CD4-positive, alpha-beta T cell treated with Interleukin-6 at 100 ng/mL for 8 hours (primary cell): Measurements from ENCODE around the gene TMEM47.

ENCODE experiments used
- DNase-seq: peaks from one replicate; pipeline ENCODE4 v3.0.0-alpha.2; 2020; ENCODE audit warnings: mixed read lengths, low spot score

Gene TMEM47

DNA sequence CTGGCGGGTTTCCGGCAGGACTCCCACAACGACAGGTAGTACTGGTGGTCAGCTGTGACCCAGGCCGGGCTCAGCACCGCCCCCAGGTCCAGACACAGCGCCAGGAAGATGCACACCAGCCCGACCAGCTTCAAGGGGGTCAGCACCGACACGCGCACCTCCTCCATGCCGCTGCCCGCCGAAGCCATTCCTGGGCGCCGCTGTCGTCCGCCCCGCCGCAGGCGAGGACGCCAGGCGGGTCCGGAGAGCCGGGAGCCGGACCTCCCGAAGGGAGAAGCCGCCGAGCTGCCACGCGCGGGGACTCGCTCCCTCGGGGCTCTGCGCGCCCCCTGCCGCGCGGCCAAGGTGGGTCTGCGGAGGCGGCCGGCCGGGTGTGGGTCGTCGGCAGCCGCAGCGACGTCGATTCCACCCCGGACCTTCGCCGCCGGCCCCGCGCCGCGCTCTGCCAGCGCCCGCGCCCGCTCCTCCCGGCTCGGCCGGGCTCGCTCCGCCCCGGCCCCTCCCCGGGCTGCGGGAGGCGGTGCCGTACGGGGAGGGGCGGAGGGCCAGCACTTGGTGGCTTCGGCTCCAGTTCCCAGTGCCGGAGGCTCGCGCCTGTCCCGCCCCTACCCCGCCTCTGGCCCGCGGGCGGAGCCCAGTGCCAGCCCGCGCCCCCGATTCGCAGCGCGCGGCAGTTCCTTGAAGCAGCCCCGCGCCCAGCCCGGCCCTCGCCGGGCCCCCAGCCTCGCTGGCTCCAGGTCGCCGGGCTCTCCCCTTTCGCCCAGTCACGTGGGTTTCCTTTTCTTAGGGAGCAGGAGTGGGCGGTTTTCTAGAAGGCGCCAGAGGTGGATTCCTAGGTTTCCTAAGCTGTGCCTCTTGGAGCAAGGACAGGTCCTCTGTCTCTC lies at the start of gene TMEM47:
TMEM47 (minus strand) TSS at position 444 of the 884 bp plus-strand sequence; CDS start at position 188, 256 bp downstream.
- DNase-seq: no peak

DNA sequence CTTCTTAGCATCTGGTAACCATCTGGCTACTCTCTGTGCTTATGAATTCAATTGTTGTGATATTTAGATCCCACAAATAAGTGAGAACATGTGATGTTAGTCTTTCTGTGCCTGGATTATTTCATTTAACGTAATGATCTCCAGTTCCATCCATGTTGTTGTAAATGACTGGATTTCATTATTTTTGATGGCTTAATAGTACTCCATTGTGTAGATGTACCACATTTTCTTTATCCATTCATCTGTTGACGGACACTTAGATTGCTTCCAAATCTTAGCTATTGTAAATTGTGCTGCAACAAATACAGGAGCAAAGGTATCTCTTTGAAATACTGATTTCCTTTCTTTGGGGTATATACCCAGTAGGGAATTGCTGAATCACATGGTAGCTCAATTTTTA lies 30.0 kb upstream of the TMEM47 start:
- no peak for DNase-seq

- DNase-seq: no peak
Measured at GRCh38 chrX:34659575-34659974, 2.5 kb upstream of the TMEM47 start.

- no peak for DNase-seq
Measured at GRCh38 chrX:34658326-34658725, 1.2 kb upstream of the TMEM47 start.

GRCh38 chrX:34657726-34658070 lies 613 bp upstream of the TMEM47 start:
- no peak for DNase-seq

DNA sequence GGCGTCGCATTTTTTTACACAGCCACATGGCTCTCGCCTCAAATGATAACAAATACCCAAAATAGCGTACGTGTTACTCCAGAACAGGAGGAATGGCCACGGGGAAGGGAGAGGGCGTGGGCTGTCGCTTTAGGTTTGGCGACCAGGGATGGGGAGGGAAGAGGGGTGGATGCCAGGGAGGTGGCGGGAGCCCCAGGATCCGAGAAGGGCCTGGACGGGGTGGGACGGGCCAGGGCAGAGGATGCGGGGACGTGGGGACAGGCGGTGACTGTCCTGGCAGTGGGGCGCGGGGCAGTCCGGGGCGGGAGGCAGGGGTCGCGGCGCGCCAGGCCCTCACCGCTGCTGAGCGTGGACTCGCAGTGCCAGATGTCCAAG lies 631 bp downstream of the TMEM47 start:
- DNase-seq: no peak

DNA sequence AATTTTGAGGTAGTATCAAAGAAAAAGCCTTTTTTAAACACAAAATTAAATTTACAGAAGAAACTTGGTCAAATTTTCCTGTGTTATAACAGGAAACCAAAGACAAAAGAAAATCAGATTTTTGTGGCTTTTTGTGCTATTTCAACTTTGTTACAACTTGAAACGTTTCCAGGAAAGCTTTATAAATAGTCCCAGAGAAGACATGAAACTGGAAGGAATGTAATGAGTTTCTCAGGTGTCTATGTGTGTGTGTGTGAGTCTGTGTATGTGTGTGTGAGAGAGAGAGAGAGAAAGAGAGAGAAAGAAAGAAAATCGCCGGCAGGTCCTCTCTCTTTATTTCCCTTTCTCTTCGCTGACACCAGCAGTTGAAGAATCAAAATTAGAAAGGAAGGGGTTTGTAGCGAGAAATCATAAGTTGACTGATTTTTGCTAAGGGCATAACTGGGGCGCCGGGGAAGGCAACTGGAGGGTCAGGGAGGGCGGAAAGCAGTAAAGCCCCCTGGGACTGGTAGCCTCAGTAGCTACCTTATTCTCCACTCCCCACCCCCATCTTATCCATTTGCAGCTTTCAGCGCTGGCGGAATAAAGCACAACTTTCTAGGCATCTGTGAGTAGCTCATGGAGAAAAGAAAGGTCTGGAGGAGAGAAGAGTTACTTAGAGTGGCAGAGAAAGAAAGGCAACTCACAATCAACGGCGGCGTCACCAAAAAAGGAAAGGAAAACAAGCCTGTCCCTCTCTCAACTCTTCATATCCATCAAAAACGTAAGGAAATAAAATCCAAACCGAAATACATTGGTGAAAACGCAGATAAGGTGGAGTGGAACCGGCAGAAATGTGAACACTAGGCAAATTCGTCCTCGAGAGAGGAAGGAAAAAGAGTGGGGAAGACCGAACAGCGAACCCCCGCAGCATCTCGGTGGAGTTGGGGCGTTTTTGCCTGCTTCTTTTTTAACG lies 1.3 kb downstream of the TMEM47 start:
- no peak for DNase-seq

DNA sequence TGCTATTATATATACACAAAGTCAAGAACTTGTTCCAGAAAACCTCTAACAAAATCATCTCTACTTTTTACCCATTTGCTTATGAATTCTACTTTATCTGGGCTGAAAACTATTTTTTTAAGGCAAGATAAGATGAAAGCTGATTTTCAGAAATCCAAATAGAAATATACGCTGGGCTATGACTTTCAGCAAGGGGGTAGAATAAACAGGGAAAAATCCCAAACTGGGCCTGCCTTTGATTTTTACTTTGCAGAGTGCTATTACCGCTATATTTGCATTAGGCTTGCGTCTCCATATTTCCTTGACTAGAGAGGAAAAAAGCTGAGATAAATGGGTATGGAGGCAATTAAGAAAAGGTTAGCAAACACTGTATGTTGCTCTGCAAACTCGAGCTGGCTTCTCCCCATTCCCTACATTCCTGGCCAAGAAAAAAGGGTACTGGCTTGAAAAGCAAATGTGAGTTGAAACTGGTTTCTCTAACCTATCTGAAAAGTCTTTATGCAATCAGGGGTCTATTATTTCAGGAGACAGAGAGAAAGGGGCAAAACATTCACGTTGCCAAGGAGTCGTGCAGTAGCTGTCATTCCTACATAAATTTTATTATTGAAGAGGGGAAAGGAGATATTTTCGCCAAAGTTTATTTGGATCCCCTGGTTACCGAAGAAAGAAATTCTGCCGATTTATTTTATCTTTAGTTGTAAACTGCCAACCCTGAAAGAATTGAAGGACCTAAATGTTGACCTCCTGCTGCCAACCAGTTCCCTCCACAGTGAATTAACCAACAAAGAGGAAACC lies 2.2 kb downstream of the TMEM47 start:
- no peak for DNase-seq

DNA sequence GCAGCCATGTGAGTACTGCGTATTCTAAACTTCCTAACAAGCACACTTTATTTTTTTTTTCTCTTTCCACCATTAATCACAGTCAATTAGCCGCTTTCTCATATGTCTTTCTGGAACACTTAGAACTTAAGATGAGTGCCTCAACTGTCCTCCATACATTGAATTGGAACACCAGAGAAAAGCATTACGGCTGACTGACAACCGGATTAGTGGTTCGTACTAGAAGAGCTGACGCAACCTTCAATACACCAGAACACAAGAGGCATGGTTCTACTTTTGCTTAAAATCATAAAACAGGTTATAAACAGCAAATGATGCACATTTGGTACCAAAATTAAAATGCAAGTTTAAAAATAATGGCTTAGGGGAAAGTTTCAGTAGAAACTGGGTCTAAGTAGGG lies 3.3 kb downstream of the TMEM47 start:
- no peak for DNase-seq

GRCh38 chrX:34642849-34643248 lies 14.2 kb downstream of the TMEM47 start:
- no peak for DNase-seq

DNA sequence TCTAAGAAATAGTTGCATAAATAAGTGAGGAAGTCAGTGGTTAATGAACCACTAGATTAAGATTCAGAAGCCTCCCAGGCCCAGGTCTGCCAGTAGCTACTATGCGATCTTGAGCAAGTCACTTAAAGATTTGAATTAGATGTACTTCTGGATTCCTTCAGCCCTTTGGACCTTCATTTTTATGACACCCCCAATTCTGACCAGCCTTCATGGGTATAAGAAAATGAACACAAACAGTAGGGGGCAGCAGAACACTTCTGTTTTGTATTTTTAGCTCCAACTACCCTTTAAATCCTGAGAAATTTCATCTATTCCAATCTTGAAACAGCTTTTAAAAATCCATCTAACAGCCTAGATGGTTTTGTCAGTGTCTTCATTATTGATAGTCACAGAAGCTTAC lies 19.0 kb downstream of the TMEM47 start:
- DNase-seq: no peak

DNA sequence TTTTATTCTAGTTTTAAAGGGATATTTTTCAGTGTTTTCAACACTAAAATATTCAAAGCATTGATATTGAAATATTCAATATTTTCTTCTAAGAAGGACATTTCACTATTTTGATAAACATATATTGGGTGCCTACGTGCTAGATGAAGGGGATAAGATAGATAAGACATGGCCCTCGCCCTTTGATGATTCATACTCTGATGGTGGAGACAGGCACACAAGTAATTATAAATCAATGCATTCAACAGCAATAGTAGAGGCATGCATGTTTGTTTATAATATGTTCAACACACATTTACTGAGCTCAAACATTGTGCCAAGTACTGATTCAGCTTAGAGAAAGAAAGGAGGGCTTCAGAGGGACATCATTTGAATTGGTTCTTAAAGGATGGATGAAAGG lies 22.7 kb downstream of the TMEM47 start:
- DNase-seq: no peak

- DNase-seq: no peak
Measured at GRCh38 chrX:34632384-34632783, 24.7 kb downstream of the TMEM47 start.

DNA sequence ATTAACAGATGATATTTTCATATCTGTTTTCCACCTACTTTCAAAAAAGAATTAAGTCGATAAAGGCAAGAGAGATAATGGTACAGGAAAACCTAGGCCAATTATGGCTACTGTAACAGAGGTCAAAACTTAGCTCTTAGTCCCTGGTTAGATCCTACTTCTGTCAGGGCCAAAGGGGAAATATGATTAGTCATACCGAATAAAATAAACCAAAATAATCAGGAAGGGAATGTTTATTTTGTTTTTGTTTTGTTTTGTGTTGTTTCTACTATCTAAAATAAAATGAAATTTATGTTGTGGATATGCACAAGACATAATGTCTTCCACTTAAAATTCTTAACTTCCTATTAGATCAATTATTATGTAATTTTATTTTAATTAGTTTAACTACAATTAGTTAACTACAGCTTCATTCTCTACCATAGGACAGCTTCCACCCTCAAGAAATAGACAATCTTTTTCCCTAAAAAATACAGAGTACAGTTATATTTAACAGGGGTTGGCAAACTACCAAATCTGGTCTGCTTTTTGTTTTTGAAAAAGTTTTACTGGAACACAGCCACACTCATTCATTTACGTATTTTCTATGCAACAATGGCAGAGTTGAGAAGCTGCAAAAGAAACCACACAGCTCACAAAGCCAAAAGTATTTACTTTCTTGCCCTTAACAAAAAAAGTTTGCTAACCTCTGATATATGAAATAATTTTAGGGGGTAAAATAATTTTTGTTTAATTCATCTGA lies 25.4 kb downstream of the TMEM47 start:
- no peak for DNase-seq

DNA sequence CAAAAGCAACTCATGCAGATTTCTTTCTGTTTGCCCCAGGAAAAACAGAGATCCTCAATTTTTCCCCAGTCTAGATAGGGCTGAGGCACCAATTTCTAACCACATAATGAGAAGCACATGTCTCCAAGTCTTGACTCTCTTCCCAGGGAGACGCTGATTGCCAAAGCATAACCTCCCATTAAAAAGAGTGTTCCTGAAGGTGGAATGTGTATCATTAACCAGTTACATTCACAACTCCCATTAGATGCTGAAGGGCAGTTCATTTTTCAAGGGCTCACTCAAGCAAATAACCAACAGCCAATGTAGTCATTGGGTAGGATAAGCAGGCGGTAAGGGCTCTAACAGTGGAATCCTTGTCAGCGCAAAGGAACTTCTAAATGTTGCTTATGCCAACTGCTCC lies 27.5 kb downstream of the TMEM47 start:
- DNase-seq: no peak

DNA sequence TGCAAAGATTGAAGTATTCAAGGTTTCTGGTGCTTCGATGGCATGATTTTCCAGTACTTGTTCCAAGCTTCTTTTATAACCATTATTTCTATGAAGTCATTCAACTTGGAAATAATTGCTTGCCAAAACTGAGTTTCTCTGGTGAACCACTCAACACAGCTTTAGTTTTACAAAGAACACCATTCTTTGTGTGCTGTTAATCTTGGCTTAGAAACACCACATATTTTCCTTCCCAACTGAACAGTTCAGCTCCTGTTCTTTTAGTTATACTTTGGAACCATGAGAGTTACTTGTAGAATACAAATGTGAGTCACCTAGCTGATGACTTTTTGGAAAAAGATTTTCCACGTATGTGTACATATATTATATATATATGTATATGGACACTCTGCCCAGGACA lies 32.7 kb downstream of the TMEM47 start:
- DNase-seq: no peak

DNA sequence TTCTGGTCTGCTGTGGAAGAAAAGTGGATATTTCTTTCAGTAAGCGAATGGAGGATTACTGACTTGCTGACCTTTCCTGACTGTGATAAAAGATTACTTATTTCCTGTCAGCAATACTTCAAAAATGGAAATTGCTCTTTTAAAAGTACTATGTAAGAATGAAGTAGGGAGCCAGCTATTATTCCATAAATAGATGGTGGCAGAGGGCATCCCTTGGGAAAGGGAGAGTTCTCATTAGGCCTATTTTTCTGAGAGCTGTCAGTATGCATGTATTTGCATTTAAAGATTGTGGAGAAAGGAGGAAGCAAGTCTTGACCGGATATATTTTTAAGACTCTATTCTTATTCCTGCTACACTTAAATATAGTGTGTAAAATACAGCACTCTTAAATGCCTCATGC lies 37.2 kb downstream of the TMEM47 start:
- DNase-seq: no peak

- DNase-seq: no peak
Measured at GRCh38 chrX:34612036-34612435, 45.0 kb downstream of the TMEM47 start.

DNA sequence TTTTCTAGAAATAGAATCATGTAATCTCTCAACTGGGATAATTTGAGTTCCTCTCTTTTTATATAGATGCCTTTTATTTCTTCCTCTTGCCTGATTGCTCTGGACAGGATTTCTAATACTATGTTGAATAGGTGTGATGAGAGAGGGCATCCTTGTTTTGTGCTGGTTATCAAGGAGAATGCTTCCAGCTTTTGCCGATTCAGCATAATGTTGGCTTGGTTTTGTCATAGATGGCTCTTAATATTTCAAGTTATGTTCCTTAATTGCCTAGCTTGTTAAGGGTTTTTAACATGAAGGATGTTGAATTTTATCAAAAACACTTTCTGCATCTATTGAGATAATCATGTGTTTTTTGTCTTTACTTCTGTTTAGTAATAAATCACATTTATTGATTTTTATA lies 58.7 kb downstream of the TMEM47 start:
- DNase-seq: no peak

DNA sequence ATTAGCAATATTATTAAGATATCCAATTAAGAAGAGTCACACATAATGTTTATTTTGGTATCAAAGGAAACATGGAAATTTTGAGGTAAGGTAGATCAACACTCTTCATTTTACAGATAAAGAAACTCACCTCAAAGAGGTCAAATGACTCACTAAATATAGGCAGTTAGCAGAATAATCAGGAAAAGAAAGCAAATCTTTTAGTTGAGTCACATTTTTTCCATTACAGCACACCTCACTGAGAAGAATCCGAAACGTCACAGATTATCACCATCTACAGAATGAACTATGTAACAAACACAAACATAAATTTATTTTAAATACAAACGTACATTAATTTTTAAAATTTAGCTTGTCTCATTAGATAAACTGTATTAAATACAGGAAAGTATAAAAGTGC lies 70.1 kb downstream of the TMEM47 start:
- no peak for DNase-seq

- no peak for DNase-seq
Measured at GRCh38 chrX:34586346-34586911, 70.7 kb downstream of the TMEM47 start.
